ENCODE measurements around the gene HIBADH. TPM values are rescaled to one million over a fixed set of nuclear protein-coding genes. Genes with fewer than 3 reads are reported as not detected.

Gene HIBADH
- total and polyA plus RNA-seq, 9 of the 15 experiments (the other 6 are each of a cell fraction or from before 2014, with no cell fraction given): 10.7 to 67.8 (median 36.9) TPM

- TF ChIP-seq ZNF609 (CRISPR knock-in tag; IDR thresholded peaks at IDR 0.05; ENCODE audit: borderline replicate concordance): no peak
- no peak for TF ChIP-seq DACH1 (IDR thresholded peaks at IDR 0.05; ENCODE audit: partially characterized antibody)
- TF ChIP-seq NR2C2 (CRISPR knock-in tag; IDR thresholded peaks at IDR 0.05): no peak
- no peak for TF ChIP-seq NR2C2 (tag; IDR thresholded peaks at IDR 0.05)
- no peak for TF ChIP-seq ZNF184 (CRISPR knock-in tag; IDR thresholded peaks at IDR 0.05)
- TF ChIP-seq SMARCB1 (IDR thresholded peaks at IDR 0.05; ENCODE audit: insufficient read length, low read depth): no peak
- no peak for TF ChIP-seq MEIS2 (IDR thresholded peaks at IDR 0.05; ENCODE audit: partially characterized antibody)
- no peak for TF ChIP-seq ZNF224 (CRISPR knock-in tag; IDR thresholded peaks at IDR 0.05)
- no peak for TF ChIP-seq TRIM28 (IDR thresholded peaks at IDR 0.05)
- TF ChIP-seq ZNF140 (CRISPR knock-in tag; IDR thresholded peaks at IDR 0.05): no peak
- TF ChIP-seq, protein P1, sequence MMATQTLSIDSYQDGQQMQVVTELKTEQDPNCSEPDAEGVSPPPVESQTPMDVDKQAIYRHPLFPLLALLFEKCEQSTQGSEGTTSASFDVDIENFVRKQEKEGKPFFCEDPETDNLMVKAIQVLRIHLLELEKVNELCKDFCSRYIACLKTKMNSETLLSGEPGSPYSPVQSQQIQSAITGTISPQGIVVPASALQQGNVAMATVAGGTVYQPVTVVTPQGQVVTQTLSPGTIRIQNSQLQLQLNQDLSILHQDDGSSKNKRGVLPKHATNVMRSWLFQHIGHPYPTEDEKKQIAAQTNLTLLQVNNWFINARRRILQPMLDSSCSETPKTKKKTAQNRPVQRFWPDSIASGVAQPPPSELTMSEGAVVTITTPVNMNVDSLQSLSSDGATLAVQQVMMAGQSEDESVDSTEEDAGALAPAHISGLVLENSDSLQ (IDR thresholded peaks at IDR 0.05): no peak
- no peak for TF ChIP-seq THRB (CRISPR knock-in tag; conservative IDR thresholded peaks at IDR 0.05)
These were observed 126.9 kb downstream of the HIBADH start (continued) for GRCh38 chr7:27535795-27536194.
